HEK293 (cell line): ENCODE data around the gene LRRC51.

ENCODE experiments used
- CTCF ChIA-PET: fragments of 350-600 bp; formaldehyde crosslinking; extraction: SDS; loops from one replicate; lab custom pipeline; 2021; ENCODE audit warnings: antibody characterized with exemption; lab: Yijun Ruan, JAX
- POLR2A ChIA-PET: fragments of 300-600 bp; formaldehyde crosslinking; extraction: SDS; loops from one replicate; lab custom pipeline; 2020; ENCODE audit warnings: antibody characterized with exemption, inconsistent platforms; lab: Yijun Ruan, JAX
- H3K27ac ChIP-seq: fragments of 200-500 bp; sonication (Bioruptor generic); 2 replicates; pipeline ENCODE4 v1.5.1; 2014; ENCODE audit warnings: low read depth, low read length, control low read depth, inconsistent platforms; ENCODE audit errors: extremely low read depth
- H3K36me3 ChIP-seq, 2 experiments: fragments of 200-500 bp in 1 of 2; sonication (Bioruptor generic) in 1 of 2; 1 replicate in 1 of 2; 2 replicates in 1 of 2; pipeline ENCODE4 v1.5.1; 2014 to 2017; ENCODE audit warnings: inconsistent platforms in 2 of 2, low read length in 2 of 2; ENCODE audit not compliant: control insufficient read depth in 2 of 2, insufficient read depth in 1 of 2
- H3K4me1 ChIP-seq: fragments of 200-500 bp; sonication (Bioruptor generic); 2 replicates; pipeline ENCODE4 v1.5.1; 2014; ENCODE audit warnings: mild to moderate bottlenecking, low read length, inconsistent platforms; ENCODE audit not compliant: control insufficient read depth, insufficient read depth
- H3K4me3 ChIP-seq: 2 replicates; pipeline ENCODE4 v1.5.1; 2011; ENCODE audit warnings: low read depth, mild to moderate bottlenecking, control low read depth, low read length, moderate library complexity
- H3K9me3 ChIP-seq: fragments of 200-500 bp; sonication (Bioruptor generic); 2 replicates; pipeline ENCODE4 v1.5.1; 2014; ENCODE audit warnings: low read depth, low read length, inconsistent platforms; ENCODE audit not compliant: control insufficient read depth, insufficient read depth
- GFI1B ChIP-seq: fragments of 450-650 bp; formaldehyde crosslinking; IDR thresholded peaks from 2 replicates; pipeline ENCODE4 v1.5.1; 2016; ENCODE audit warnings: missing biosample characterization, missing genetic modification characterization
- HOXD13 ChIP-seq: sonication (generic); formaldehyde crosslinking; IDR thresholded peaks from 2 replicates; pipeline ENCODE4 v1.8.0; 2022; ENCODE audit warnings: missing genetic modification reagents, borderline replicate concordance
- PRDM4 ChIP-seq: fragments of 450-650 bp; formaldehyde crosslinking; IDR thresholded peaks from 2 replicates; pipeline ENCODE4 v1.5.1; 2017; ENCODE audit warnings: missing biosample characterization, missing genetic modification characterization
- RBAK ChIP-seq: fragments of 450-650 bp; formaldehyde crosslinking; IDR thresholded peaks from 2 replicates; pipeline ENCODE4 v1.5.1; 2016; ENCODE audit warnings: missing biosample characterization, missing genetic modification characterization
- SP7 ChIP-seq: fragments of 450-650 bp; formaldehyde crosslinking; IDR thresholded peaks from 2 replicates; pipeline ENCODE4 v1.5.1; 2016; ENCODE audit warnings: missing biosample characterization, missing genetic modification characterization
- YY2 ChIP-seq: fragments of 450-650 bp; formaldehyde crosslinking; IDR thresholded peaks from 2 replicates; pipeline ENCODE4 v1.5.1; 2016; ENCODE audit warnings: missing biosample characterization, missing genetic modification characterization
- ZBTB26 ChIP-seq: fragments of 450-650 bp; formaldehyde crosslinking; optimal IDR thresholded peaks from 2 replicates; pipeline ENCODE3; 2016; ENCODE audit warnings: missing biosample characterization, mild to moderate bottlenecking, missing genetic modification characterization
- ZBTB7A ChIP-seq: fragments of 450-650 bp; formaldehyde crosslinking; IDR thresholded peaks from 2 replicates; pipeline ENCODE4 v1.5.1; 2016; ENCODE audit warnings: low read depth, missing biosample characterization, missing genetic modification characterization
- ZNF157 ChIP-seq: fragments of 450-650 bp; formaldehyde crosslinking; IDR thresholded peaks from 2 replicates; pipeline ENCODE4 v1.5.1; 2016; ENCODE audit warnings: missing biosample characterization, missing genetic modification characterization
- ZNF174 ChIP-seq: fragments of 450-650 bp; formaldehyde crosslinking; IDR thresholded peaks from 2 replicates; pipeline ENCODE4 v1.5.0; 2017; ENCODE audit warnings: missing biosample characterization, mild to moderate bottlenecking, missing genetic modification characterization
- ZNF184 ChIP-seq: fragments of 450-650 bp; IDR thresholded peaks from 2 replicates; pipeline ENCODE4 v1.5.1; 2018; ENCODE audit warnings: missing biosample characterization, mild to moderate bottlenecking, missing genetic modification characterization
- ZNF211 ChIP-seq: fragments of 450-650 bp; formaldehyde crosslinking; IDR thresholded peaks from 2 replicates; pipeline ENCODE4 v1.5.1; 2016; ENCODE audit warnings: low read depth, missing biosample characterization, missing genetic modification characterization
- ZNF23 ChIP-seq: fragments of 450-650 bp; formaldehyde crosslinking; IDR thresholded peaks from 2 replicates; pipeline ENCODE4 v1.5.1; 2016; ENCODE audit warnings: missing biosample characterization, missing genetic modification characterization, borderline replicate concordance
- ZNF37A ChIP-seq: fragments of 450-650 bp; IDR thresholded peaks from 2 replicates; pipeline ENCODE4 v1.5.1; 2018; ENCODE audit warnings: missing biosample characterization, missing genetic modification characterization
- ZNF530 ChIP-seq: fragments of 450-650 bp; formaldehyde crosslinking; IDR thresholded peaks from 2 replicates; pipeline ENCODE4 v1.5.1; 2016; ENCODE audit warnings: low read depth, missing biosample characterization, missing genetic modification characterization
- ZNF548 ChIP-seq: fragments of 450-650 bp; formaldehyde crosslinking; IDR thresholded peaks from 2 replicates; pipeline ENCODE4 v1.5.1; 2016; ENCODE audit warnings: missing biosample characterization, missing genetic modification characterization
- ZNF580 ChIP-seq: fragments of 450-650 bp; formaldehyde crosslinking; IDR thresholded peaks from 2 replicates; pipeline ENCODE4 v1.5.1; 2016; ENCODE audit warnings: missing biosample characterization, missing genetic modification characterization
- ZNF660 ChIP-seq: fragments of 450-650 bp; IDR thresholded peaks from 2 replicates; pipeline ENCODE4 v1.5.1; 2018; ENCODE audit warnings: missing biosample characterization, mild to moderate bottlenecking, missing genetic modification characterization
- ZNF747 ChIP-seq: fragments of 450-650 bp; formaldehyde crosslinking; IDR thresholded peaks from 2 replicates; pipeline ENCODE4 v1.5.1; 2016; ENCODE audit warnings: missing biosample characterization, missing genetic modification characterization
- ZNF837 ChIP-seq: fragments of 450-650 bp; formaldehyde crosslinking; IDR thresholded peaks from 2 replicates; pipeline ENCODE4 v1.5.1; 2016; ENCODE audit warnings: missing biosample characterization, missing genetic modification characterization
- ZSCAN18 ChIP-seq: fragments of 450-650 bp; formaldehyde crosslinking; IDR thresholded peaks from 2 replicates; pipeline ENCODE4 v1.5.1; 2016; ENCODE audit warnings: missing biosample characterization, missing genetic modification characterization

Gene LRRC51

GRCh38 chr11:72061739-72062396 is 18.8 kb upstream of the LRRC51 start:
- Histone ChIP-seq H3K9me3 (no peaks in the 10 kb centered on the region), H3K36me3 (peaks cover 6 to 30% of the 10 kb centered on the region in 2 experiments; a peak in 2 of 3 replicates), H3K4me3 (no peak overlapping the region), H3K4me1 (no peaks in the 10 kb centered on the region), H3K27ac (no peak overlapping the region)
- ChIA-PET CTCF (interaction anchor here (0.6 to 1.5 kb wide), 5 partner anchors 10 to 1233 kb away, joined by 3 to 5 read pairs (median 3); no protein-coding TSS in a partner anchor), POLR2A (no interaction called here)
- no peak for TF ChIP-seq PRDM4
- no peak for TF ChIP-seq ZNF157 (tag by site-specific recombination)
- TF ChIP-seq ZNF660 (tag by site-specific recombination): no peak
- TF ChIP-seq ZNF174: no peak
- TF ChIP-seq ZBTB26 (tag by site-specific recombination): no peak
- no peak for TF ChIP-seq RBAK (tag by site-specific recombination)
- TF ChIP-seq YY2 (tag by site-specific recombination): no peak
- no peak for TF ChIP-seq ZSCAN18 (tag by site-specific recombination)
- no peak for TF ChIP-seq ZNF747 (tag by site-specific recombination)
- TF ChIP-seq ZNF184 (tag by site-specific recombination): no peak
- TF ChIP-seq ZNF23 (tag by site-specific recombination): no peak
- no peak for TF ChIP-seq ZNF837 (tag by site-specific recombination)
- no peak for TF ChIP-seq GFI1B
- no peak for TF ChIP-seq ZNF548 (tag by site-specific recombination)
- TF ChIP-seq ZNF580 (tag by site-specific recombination): no peak
- TF ChIP-seq ZNF37A: no peak
- no peak for TF ChIP-seq ZBTB7A
- no peak for TF ChIP-seq HOXD13
- TF ChIP-seq ZNF530 (tag by site-specific recombination): no peak

- H3K4me1 ChIP-seq: peaks cover 2% of the 10 kb centered on the region; the same call in 1 of the 2 replicates
- H3K27ac ChIP-seq: no peak overlapping the region
- CTCF ChIA-PET: interaction anchor here (1.2 to 3.5 kb wide), 2 partner anchors 42 to 77 kb away, joined by 3 to 17 read pairs; no protein-coding TSS in a partner anchor
- H3K9me3 ChIP-seq: no peaks in the 10 kb centered on the region
- no peak overlapping the region for H3K4me3 ChIP-seq
- no peak for TF ChIP-seq ZNF211 (tag by site-specific recombination)
- TF ChIP-seq SP7 (tag by site-specific recombination): peak; percentile 38; the same call in 1 of the 2 replicates
- TF ChIP-seq, all 188 proteins: peak for 1
- H3K36me3 ChIP-seq: peaks cover 6 to 45% of the 10 kb centered on the region in 2 experiments; a peak in 2 of 3 replicates
- POLR2A ChIA-PET: no interaction called here
Observed at GRCh38 chr11:72066855-72067254, 13.8 kb upstream of the LRRC51 start.
